ENCODE measurements around the gene PLA2R1. TPM values are rescaled to one million over a fixed set of nuclear protein-coding genes. Genes with fewer than 3 reads are reported as not detected.
A peak's percentile ranks its signal among the peaks of the same experiment; 100 is the strongest.

Gene PLA2R1
- total RNA-seq, 6 donors from 2014 or later: 3.0 to 11.0 (median 5.9) TPM

DNA sequence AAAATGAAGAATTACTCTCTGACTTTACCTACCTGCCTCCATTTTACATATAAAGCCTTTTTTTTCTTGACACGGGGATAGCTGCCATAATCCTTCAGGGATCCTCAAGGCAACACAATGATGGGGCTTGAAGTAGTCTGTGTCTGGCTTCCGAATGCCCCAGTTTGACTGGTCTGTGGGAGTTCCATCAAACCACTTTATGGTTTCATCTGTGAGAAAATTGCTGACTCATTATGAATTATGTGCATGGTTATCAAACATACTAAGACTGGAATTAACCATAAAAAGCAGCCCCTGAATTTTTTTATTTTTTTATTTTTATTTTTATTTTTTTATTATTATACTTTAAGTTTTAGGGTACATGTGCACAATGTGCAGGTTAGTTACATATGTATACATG is 117.5 kb downstream of the PLA2R1 start:
- Histone ChIP-seq H3K27ac (no peak overlapping the region), H3K36me3 (no peaks in the 10 kb centered on the region), H3K4me3 (no peak overlapping the region), H3K27me3 (no peaks in the 10 kb centered on the region), H3K9me3 (no peaks in the 10 kb centered on the region), H3K4me1 (peaks cover 0 to 8% (median 0%) of the 10 kb centered on the region in 4 donors)
- 89 to 98% methylated on average over 2 of the region's 2 CpGs for WGBS, 2 donors
- ATAC-seq (ENCODE audit: low FRiP score in 2 of 2) (no peak), DNase-seq (no peak)
- no peak for TF ChIP-seq EP300 (IDR thresholded peaks at IDR 0.05)
- TF ChIP-seq POLR2AphosphoS5 (IDR thresholded peaks at IDR 0.05): no peak
- TF ChIP-seq POLR2A (IDR thresholded peaks at IDR 0.05): no peak
- TF ChIP-seq, protein P1, sequence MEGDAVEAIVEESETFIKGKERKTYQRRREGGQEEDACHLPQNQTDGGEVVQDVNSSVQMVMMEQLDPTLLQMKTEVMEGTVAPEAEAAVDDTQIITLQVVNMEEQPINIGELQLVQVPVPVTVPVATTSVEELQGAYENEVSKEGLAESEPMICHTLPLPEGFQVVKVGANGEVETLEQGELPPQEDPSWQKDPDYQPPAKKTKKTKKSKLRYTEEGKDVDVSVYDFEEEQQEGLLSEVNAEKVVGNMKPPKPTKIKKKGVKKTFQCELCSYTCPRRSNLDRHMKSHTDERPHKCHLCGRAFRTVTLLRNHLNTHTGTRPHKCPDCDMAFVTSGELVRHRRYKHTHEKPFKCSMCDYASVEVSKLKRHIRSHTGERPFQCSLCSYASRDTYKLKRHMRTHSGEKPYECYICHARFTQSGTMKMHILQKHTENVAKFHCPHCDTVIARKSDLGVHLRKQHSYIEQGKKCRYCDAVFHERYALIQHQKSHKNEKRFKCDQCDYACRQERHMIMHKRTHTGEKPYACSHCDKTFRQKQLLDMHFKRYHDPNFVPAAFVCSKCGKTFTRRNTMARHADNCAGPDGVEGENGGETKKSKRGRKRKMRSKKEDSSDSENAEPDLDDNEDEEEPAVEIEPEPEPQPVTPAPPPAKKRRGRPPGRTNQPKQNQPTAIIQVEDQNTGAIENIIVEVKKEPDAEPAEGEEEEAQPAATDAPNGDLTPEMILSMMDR (IDR thresholded peaks at IDR 0.05): no peak

DNA sequence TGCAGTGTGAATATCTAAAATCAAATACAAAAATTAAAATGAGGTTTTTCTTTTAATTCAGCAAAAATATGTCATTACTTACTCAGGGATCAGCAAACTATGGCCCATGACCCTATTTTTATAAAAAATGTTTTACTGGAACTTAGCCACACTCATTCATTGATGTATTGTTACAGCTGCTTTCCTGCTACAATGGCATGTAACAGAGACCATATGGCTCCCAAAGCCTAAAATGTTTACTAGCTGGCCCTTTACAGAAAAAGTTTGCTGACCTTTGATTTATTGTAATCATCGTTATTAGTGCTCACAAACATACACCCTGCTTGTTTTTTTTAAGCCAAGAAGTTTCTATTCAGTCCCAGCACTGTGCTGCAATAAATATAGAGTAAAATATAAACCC is 120.3 kb downstream of the PLA2R1 start:
- DNase-seq (no peak), ATAC-seq (ENCODE audit: low FRiP score in 2 of 2) (no peak)
- TF ChIP-seq EP300 (IDR thresholded peaks at IDR 0.05): no peak
- TF ChIP-seq POLR2A (IDR thresholded peaks at IDR 0.05): no peak
- TF ChIP-seq, protein P1 (IDR thresholded peaks at IDR 0.05): no peak
- no peak for TF ChIP-seq POLR2AphosphoS5 (IDR thresholded peaks at IDR 0.05)
- Histone ChIP-seq H3K36me3 (no peaks in the 10 kb centered on the region), H3K4me3 (no peak overlapping the region), H3K27me3 (no peaks in the 10 kb centered on the region), H3K27ac (no peak overlapping the region), H3K4me1 (peaks cover 0 to 8% (median 0%) of the 10 kb centered on the region in 4 donors), H3K9me3 (no peaks in the 10 kb centered on the region)
- WGBS, 2 donors: 39 to 67% methylated on average over 1 of the region's 1 CpG

DNA sequence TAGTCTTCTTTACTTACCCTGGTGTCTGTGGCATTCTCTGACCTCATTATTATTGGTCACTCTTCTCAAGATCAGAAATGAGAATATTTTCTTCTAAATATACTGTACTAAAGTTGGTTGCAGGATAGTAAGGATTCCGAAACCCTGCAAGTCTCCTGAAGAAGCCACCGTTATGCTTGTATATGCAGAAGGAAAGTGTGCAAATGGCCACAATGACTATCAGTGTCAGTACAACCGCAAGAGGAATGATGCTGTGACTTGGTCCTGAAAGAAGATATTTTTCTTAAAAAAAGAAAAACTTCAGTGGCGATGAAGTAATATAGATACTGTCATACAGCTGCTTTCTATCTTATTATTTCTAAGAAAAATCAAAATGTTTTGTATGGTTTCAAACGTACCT is 120.7 kb downstream of the PLA2R1 start:
- DNase-seq: no peak
- peaks cover 0 to 7% (median 0%) of the 10 kb centered on the region in 4 donors for H3K4me1 ChIP-seq
- H3K36me3 ChIP-seq: no peaks in the 10 kb centered on the region
- no peak overlapping the region for H3K4me3 ChIP-seq
- ATAC-seq (ENCODE audit: low FRiP score in 2 of 2): no peak
- H3K27ac ChIP-seq: no peak overlapping the region
- no peak for TF ChIP-seq EP300 (IDR thresholded peaks at IDR 0.05)
- no peak for TF ChIP-seq POLR2A (IDR thresholded peaks at IDR 0.05)
- TF ChIP-seq, protein P1 (IDR thresholded peaks at IDR 0.05): no peak
- TF ChIP-seq POLR2AphosphoS5 (IDR thresholded peaks at IDR 0.05): no peak
- 76 to 82% methylated on average over 5 of the region's 5 CpGs for WGBS, 2 donors
- no peaks in the 10 kb centered on the region for H3K27me3 ChIP-seq
- H3K9me3 ChIP-seq: no peaks in the 10 kb centered on the region

DNA sequence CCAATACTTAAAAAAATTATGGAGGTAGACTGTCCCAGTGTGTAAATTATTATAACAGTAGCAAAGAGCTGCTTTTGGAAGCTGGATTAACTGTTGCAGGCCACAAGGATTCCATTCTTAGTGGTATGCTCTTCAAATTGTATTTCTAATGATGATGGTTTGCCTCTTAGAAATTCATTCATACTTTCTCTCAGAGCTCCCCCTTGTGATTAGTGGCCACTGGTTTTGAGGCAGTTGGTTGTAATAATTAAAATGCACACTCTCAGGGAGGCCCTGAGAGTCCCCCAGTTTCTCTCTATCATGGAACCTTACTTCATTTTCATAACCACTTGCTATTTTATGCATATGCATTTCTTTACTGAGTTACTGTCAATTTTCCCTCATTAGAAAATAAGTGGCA is 122.5 kb downstream of the PLA2R1 start:
- Histone ChIP-seq H3K36me3 (no peaks in the 10 kb centered on the region), H3K27me3 (no peaks in the 10 kb centered on the region), H3K9me3 (no peaks in the 10 kb centered on the region), H3K4me1 (no peaks in the 10 kb centered on the region), H3K27ac (no peak overlapping the region), H3K4me3 (no peak overlapping the region)
- ATAC-seq (ENCODE audit: low FRiP score in 2 of 2): no peak
- TF ChIP-seq, protein P1 (IDR thresholded peaks at IDR 0.05): no peak
- no peak for TF ChIP-seq POLR2AphosphoS5 (IDR thresholded peaks at IDR 0.05)
- no peak for TF ChIP-seq EP300 (IDR thresholded peaks at IDR 0.05)
- no peak for TF ChIP-seq POLR2A (IDR thresholded peaks at IDR 0.05)
- DNase-seq: no peak

DNA sequence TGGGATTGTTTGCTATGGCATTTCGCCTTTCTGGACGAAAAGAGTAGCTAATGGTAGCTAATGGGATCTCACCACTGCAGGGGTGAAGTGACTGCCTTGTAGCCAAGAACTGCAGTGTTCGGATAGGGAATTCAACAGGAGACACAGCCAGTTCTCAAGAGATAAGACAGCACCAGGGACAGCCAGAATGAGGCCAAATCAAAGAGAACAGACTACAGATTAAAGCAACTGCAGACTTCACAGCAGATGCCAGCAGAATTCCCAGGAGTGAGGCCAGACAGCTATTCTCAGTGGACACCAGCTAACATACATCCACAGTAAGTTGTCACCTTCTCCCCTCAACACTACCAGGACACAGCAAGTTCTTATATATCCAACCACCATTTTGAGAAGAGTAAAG is 124.0 kb downstream of the PLA2R1 start:
- peak overlapping the region in 1 of 4 donors; percentile 27 for H3K27ac ChIP-seq
- no peak overlapping the region for H3K4me3 ChIP-seq
- no peak for TF ChIP-seq POLR2AphosphoS5 (IDR thresholded peaks at IDR 0.05)
- no peak for TF ChIP-seq POLR2A (IDR thresholded peaks at IDR 0.05)
- TF ChIP-seq EP300 (IDR thresholded peaks at IDR 0.05): no peak
- TF ChIP-seq, protein P1 (IDR thresholded peaks at IDR 0.05): no peak
- peaks cover 0 to 6% (median 3%) of the 10 kb centered on the region in 4 donors for H3K4me1 ChIP-seq
- no peaks in the 10 kb centered on the region for H3K36me3 ChIP-seq
- 81 to 86% methylated on average over 3 of the region's 3 CpGs for WGBS, 2 donors
- ATAC-seq (ENCODE audit: low FRiP score in 2 of 2) (no peak), DNase-seq (no peak)
- no peaks in the 10 kb centered on the region for H3K27me3 ChIP-seq
- H3K9me3 ChIP-seq: no peaks in the 10 kb centered on the region
